GM18867 (cell line): Measurements from ENCODE around the gene BRICD5.

Experiments
- ATAC-seq: cut with Tn5 transposase; IDR thresholded peaks from one replicate; pipeline ENCODE4 v1.9.1; 2021; ENCODE audit warnings: mild to moderate bottlenecking, moderate library complexity; ENCODE audit not compliant: unreplicated experiment

Gene BRICD5

DNA sequence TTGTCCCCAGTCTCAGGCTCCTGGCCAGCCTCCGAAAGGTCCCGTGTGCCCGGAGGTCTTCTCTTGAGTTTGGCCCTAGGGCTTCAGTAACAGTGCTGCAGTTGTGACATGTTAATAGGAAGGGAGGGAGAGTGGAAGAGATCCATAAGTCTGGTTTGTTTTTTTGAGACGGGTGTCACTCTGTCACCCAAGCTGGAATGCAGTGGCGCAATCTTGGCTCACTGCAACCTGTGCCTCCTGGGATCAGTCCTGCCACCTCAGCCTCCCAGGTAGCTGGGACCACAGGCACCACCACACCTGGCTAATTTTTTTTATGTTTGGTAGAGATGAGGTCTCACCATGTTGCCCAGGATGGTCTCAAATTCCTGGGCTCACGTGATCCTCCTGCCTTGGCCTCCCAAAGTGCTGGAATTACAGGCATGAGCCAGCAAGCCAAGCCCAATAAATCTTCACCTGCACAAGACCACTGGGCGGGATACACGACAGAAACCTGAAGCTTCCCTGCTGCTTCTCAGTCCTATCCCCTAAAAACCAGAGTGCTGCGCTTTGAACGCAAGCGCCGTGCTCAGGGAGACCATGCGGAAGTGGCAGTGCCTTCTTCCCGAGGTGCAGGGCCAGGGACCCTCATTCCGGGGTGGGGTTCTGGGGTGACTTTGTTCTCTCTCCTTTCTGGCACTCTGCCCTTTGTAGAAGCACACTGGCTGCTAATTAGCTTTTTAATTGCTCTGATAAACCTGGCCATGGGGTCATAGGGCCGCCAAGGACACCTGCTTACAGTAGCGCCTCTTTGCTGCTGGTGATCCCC lies 44.2 kb downstream of the BRICD5 start:
- no peak for ATAC-seq

DNA sequence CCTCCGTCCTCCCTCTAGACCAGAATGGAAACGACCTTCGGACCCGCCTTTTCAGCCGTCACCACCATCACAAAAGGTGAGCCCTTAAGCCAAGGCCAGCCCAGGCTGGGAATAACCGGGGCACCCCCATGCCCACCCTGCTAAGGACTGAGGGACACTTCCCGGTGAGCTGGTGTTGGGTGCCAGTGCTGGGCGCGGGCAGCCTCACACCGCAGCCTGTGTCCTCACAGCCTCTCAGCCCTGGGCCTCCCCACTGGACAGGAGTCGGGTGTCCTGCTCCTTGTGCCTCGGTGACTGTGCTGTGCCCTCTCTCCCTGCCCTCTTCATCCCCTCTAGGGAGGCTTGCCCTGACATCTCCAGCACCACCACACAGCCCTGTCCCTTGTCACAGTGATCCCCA lies 44.8 kb downstream of the BRICD5 start:
- ATAC-seq = no peak

DNA sequence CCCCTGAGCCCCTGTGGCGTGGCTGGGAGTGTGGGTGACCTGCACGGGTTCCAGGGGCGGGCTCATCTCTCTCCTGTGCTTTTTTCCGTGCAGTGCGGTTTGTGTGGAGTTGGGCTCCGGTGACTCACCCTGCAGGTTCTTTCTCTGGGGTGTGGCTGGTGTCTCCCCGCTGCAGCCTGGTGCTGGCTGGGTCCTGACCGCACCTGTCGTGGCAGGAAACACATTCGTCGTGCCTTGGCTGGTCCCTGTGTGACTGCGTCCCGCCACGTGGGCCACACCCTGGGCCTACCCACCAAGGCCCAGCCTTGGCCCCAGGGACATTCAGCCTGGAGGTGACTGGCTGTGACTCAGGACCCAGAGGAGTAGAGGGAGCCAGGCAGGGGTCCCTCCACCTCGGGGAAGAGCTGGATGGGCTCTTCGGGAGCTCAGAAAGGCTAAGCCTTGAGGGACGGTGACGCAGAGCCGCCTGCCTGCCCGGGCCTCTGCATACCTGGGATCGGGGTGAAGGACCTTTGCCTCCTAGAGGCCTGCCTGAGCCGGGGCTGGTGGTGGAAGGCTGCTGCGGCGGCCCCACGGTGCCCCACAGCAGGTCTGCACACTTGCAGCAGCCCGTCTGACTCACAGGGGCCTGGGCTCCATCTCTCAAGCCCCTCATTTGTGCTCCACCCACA lies 47.3 kb downstream of the BRICD5 start:
- no peak for ATAC-seq

DNA sequence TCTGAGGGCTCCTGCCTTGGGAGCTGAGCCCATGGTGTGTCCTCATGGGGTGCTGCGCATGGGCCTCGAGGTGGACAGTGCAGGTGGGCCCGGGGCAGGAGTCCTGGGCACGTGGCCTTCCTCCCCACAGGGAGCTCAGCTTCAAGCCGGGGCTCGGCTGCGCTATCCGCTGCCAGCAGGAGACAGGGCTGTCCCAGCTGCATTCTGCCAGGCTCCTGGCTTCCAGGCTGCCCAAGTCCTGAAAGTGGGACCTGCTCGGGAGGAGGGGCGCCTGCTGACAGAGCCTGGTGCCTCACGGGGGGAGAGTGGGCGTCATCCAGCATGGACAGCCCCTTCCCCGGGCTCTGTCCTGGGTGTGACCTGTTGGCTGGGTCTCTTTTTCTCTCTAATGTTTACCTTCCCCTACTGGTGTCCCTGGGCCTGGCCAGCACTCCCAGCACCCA lies 48.0 kb downstream of the BRICD5 start:
- ATAC-seq = no peak

DNA sequence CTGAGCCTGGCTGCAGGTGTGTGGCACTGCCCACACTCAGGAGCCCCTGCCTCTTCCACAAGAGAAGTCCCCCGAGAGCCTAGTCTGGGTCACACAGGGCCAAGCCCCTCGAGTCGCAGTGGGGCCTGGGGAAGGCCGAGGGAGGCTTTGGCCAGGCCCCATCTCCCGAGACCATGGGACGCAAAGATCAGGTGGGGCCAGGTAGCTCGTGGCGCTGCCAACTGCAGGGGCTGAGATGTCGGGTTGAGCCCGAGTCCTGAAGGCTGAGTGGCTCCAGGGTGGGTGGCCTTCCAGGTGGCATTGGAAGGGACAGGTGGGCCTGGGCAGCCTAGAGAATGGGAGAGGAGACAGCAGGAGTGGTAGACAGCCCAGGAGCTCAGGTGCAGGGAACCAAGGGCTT lies 48.8 kb downstream of the BRICD5 start:
- no peak for ATAC-seq

DNA sequence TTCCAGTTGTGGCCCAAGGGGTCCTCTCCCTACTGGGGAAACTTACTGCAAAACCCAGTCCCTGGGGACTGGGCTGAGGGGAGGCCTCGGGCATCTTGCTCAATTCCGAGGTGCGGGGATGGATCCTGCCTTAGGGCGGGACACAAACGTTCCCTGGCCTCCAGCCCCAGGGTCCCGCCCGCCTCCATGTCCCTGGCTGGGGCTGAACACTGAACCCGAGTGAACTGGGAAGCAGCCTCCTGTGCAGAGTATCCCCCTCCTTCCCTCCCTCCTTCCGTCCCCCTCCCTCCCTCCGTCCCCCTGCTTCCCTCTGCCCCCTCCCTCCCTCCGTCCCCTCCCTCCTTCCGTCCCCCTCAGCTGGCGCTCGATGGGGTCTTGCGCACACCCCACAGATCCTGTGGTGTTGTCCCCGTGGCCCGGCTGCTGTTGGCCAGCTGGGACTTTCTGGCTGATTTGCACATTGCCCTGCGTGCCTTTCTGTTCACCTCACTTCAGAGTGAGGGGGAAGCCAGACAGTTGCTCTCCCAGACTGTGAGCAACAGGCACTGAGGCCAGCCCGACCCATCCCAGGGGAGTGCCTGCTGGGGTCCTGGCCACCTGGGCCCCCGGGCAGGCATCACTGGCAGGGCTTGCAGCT lies 49.6 kb downstream of the BRICD5 start:
- ATAC-seq = no peak
